ENCODE data around the gene RBM18. TPM values are rescaled to one million over a fixed set of nuclear protein-coding genes. Genes with fewer than 3 reads are reported as not detected.

Gene RBM18
- polyA plus RNA-seq, 1 experiment: 14.7 TPM

DNA sequence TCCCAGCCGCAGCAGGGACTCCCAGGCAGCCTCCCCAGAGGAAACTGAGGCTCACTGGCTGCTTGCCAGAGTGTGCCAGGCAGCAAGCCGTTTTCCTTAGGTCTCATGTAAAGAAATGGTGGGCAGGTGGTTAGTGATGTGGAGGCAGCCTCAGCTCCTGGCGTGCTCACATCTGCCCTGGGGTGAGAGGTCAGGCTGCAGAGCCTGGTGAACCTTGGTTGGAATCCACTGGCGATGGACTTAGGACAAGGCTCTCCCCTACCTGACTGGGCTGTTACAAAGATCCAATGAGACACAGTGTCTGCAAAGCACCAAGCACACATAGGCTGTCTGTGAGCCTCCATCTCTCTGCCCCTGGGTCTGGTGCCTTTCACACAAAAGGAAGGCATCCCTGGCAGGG is 66.8 kb downstream of the RBM18 start:
- TF ChIP-seq, protein P1, sequence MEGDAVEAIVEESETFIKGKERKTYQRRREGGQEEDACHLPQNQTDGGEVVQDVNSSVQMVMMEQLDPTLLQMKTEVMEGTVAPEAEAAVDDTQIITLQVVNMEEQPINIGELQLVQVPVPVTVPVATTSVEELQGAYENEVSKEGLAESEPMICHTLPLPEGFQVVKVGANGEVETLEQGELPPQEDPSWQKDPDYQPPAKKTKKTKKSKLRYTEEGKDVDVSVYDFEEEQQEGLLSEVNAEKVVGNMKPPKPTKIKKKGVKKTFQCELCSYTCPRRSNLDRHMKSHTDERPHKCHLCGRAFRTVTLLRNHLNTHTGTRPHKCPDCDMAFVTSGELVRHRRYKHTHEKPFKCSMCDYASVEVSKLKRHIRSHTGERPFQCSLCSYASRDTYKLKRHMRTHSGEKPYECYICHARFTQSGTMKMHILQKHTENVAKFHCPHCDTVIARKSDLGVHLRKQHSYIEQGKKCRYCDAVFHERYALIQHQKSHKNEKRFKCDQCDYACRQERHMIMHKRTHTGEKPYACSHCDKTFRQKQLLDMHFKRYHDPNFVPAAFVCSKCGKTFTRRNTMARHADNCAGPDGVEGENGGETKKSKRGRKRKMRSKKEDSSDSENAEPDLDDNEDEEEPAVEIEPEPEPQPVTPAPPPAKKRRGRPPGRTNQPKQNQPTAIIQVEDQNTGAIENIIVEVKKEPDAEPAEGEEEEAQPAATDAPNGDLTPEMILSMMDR (IDR thresholded peaks at IDR 0.05; ENCODE audit: insufficient read depth, low read depth, low read length): no peak

GRCh38 chr9:122197426-122197825 is 67.2 kb downstream of the RBM18 start:
- no peak overlapping the region for H3K4me3 ChIP-seq (ENCODE audit: low read depth, low read length)
- CTCF ChIA-PET: no interaction called here

More for the DNA sequence above, 66.8 kb downstream of the RBM18 start:
- H3K36me3 ChIP-seq (ENCODE audit: control insufficient read depth, insufficient read depth, low read length): no peaks in the 10 kb centered on the region
- ChIA-PET POLR2A (no interaction called here), CTCF (no interaction called here)
- peaks cover 3% of the 10 kb centered on the region; the same call in 1 of the 2 replicates for H3K27me3 ChIP-seq (ENCODE audit: control insufficient read depth, insufficient read depth, low read length)
- no peak for DNase-seq (ENCODE audit: low read depth)
- no peak overlapping the region for H3K4me3 ChIP-seq (ENCODE audit: low read depth, low read length)

DNA sequence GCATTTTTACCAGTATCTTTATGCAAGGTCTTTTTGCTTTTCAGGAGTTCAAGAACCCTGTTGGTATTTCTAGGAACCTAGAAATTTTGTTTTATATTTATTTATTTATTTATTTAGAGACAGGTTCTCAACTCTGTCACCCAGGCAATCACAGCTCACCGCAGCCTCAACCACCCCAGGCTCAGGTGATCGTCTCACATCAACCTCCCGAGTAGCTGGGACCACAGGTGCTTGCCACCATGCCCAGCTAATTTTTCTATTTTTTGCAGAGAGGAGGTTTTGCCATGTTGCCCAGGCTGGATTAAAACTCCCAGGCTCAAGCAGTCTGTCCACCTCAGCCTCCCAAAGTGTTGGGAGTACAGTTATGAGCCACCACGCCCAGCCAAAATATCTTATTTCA is 68.8 kb downstream of the RBM18 start:
- ChIA-PET CTCF (no interaction called here), POLR2A (no interaction called here)
- Histone ChIP-seq H3K27me3 (ENCODE audit: control insufficient read depth, insufficient read depth, low read length) (peaks cover 3% of the 10 kb centered on the region; the same call in 1 of the 2 replicates), H3K4me3 (ENCODE audit: low read depth, low read length) (no peak overlapping the region), H3K36me3 (ENCODE audit: control insufficient read depth, insufficient read depth, low read length) (no peaks in the 10 kb centered on the region)
- TF ChIP-seq, protein P1 (IDR thresholded peaks at IDR 0.05; ENCODE audit: insufficient read depth, low read depth, low read length): no peak
- no peak for DNase-seq (ENCODE audit: low read depth)

More at GRCh38 chr9:122197426-122197825, 67.2 kb downstream of the RBM18 start:
- no peak for DNase-seq (ENCODE audit: low read depth)
- Histone ChIP-seq H3K36me3 (ENCODE audit: control insufficient read depth, insufficient read depth, low read length) (no peaks in the 10 kb centered on the region), H3K27me3 (ENCODE audit: control insufficient read depth, insufficient read depth, low read length) (peaks cover 3% of the 10 kb centered on the region; the same call in 1 of the 2 replicates)
- POLR2A ChIA-PET: no interaction called here
- TF ChIP-seq, protein P1 (IDR thresholded peaks at IDR 0.05; ENCODE audit: insufficient read depth, low read depth, low read length): no peak

GRCh38 chr9:122193651-122194050 is 71.0 kb downstream of the RBM18 start:
- ChIA-PET POLR2A (no interaction called here), CTCF (no interaction called here)
- H3K27me3 ChIP-seq (ENCODE audit: control insufficient read depth, insufficient read depth, low read length): peaks cover 3% of the 10 kb centered on the region; the same call in 1 of the 2 replicates
- TF ChIP-seq, protein P1 (IDR thresholded peaks at IDR 0.05; ENCODE audit: insufficient read depth, low read depth, low read length): no peak
- no peak for DNase-seq (ENCODE audit: low read depth)
- no peaks in the 10 kb centered on the region for H3K36me3 ChIP-seq (ENCODE audit: control insufficient read depth, insufficient read depth, low read length)
- H3K4me3 ChIP-seq (ENCODE audit: low read depth, low read length): no peak overlapping the region

GRCh38 chr9:122192914-122193525 is 71.6 kb downstream of the RBM18 start:
- ChIA-PET CTCF (interaction anchor here (0.7 to 1.3 kb wide), 2 partner anchors 9 to 42 kb away, joined by 3 read pairs; no protein-coding TSS in a partner anchor), POLR2A (no interaction called here)
- DNase-seq (ENCODE audit: low read depth): no peak
- no peaks in the 10 kb centered on the region for H3K36me3 ChIP-seq (ENCODE audit: control insufficient read depth, insufficient read depth, low read length)
- TF ChIP-seq, protein P1 (IDR thresholded peaks at IDR 0.05; ENCODE audit: insufficient read depth, low read depth, low read length): no peak
- H3K27me3 ChIP-seq (ENCODE audit: control insufficient read depth, insufficient read depth, low read length): peaks cover 2% of the 10 kb centered on the region; the same call in 1 of the 2 replicates
- H3K4me3 ChIP-seq (ENCODE audit: low read depth, low read length): no peak overlapping the region
